K562 (cell line): Measurements from ENCODE around the gene CREB3L1. TPM values are rescaled to one million over a fixed set of nuclear protein-coding genes. Genes with fewer than 3 reads are reported as not detected.

ENCODE experiments used
- ARHGAP35 ChIP-seq: fragments of 450-650 bp; IDR thresholded peaks from 2 replicates; pipeline ENCODE4 v1.6.1; 2018; ENCODE audit not compliant: partially characterized antibody
- ATF2 ChIP-seq: sonication (generic); formaldehyde crosslinking; IDR thresholded peaks from 2 replicates; pipeline ENCODE4 v1.8.1; 2022; ENCODE audit warnings: missing genetic modification reagents
- ATF4 ChIP-seq: fragments of 450-650 bp; formaldehyde crosslinking; IDR thresholded peaks from 2 replicates; pipeline ENCODE4 v1.4.0; 2022; ENCODE audit warnings: mild to moderate bottlenecking, moderate library complexity
- BCOR ChIP-seq: fragments of 450-650 bp; IDR thresholded peaks from 2 replicates; pipeline ENCODE4 v1.6.1; 2016
- BMI1 ChIP-seq: fragments of 150-350 bp; IDR thresholded peaks from 2 replicates; pipeline ENCODE4 v1.6.1; 2014; ENCODE audit warnings: low read length
- BRD4 ChIP-seq: fragments of 200-600 bp; sonication (generic); IDR thresholded peaks from 2 replicates; pipeline ENCODE4 v1.6.1; 2017; ENCODE audit warnings: inconsistent platforms
- CBFA2T2 ChIP-seq: fragments of 450-650 bp; conservative IDR thresholded peaks from 2 replicates; pipeline ENCODE4 v1.6.1; 2017; ENCODE audit warnings: mild to moderate bottlenecking
- CC2D1A ChIP-seq: fragments of 450-650 bp; IDR thresholded peaks from 2 replicates; pipeline ENCODE4 v1.6.1; 2017; ENCODE audit warnings: mild to moderate bottlenecking
- CREB5 ChIP-seq: fragments of 250-450 bp; sonication (Bioruptor Pico); IDR thresholded peaks from 2 replicates; pipeline ENCODE4 v1.5.0; 2020; ENCODE audit warnings: mild to moderate bottlenecking
- CREM ChIP-seq: IDR thresholded peaks from 2 replicates; pipeline ENCODE4 v1.6.1; 2014; ENCODE audit warnings: antibody characterized with exemption, low read depth
- DNMT1 ChIP-seq: fragments of 450-650 bp; IDR thresholded peaks from 2 replicates; pipeline ENCODE4 v1.6.1; 2016; ENCODE audit warnings: antibody characterized with exemption, mild to moderate bottlenecking
- NFIC ChIP-seq: fragments of 450-650 bp; IDR thresholded peaks from 2 replicates; pipeline ENCODE4 v1.6.1; 2017; ENCODE audit warnings: mild to moderate bottlenecking, inconsistent platforms
- SIX5 ChIP-seq, 2 experiments: IDR thresholded peaks; 2 replicates each; pipeline ENCODE4 v1.6.1; 2011; ENCODE audit warnings: low read length in 2 of 2, borderline replicate concordance in 1 of 2, low read depth in 1 of 2, mild to moderate bottlenecking in 1 of 2, moderate library complexity in 1 of 2; ENCODE audit not compliant: insufficient read depth in 1 of 2
- STAT5A ChIP-seq: IDR thresholded peaks from 2 replicates; pipeline ENCODE4 v1.6.1; 2012; ENCODE audit warnings: low read length, inconsistent platforms, borderline replicate concordance
- TOE1 ChIP-seq, 2 experiments: fragments of 450-650 bp in 1 of 2; sonication (generic) in 1 of 2; formaldehyde crosslinking in 1 of 2; IDR thresholded peaks; 2 replicates each; pipeline versions ENCODE4 v1.7.1 to v1.8.0; 2016 to 2022; ENCODE audit warnings: borderline replicate concordance in 2 of 2, mild to moderate bottlenecking in 2 of 2, antibody characterized with exemption in 1 of 2, inconsistent platforms in 1 of 2, low read depth in 1 of 2, missing genetic modification reagents in 1 of 2, moderate library complexity in 1 of 2
- USF2 ChIP-seq: sonication (generic); formaldehyde crosslinking; IDR thresholded peaks from 2 replicates; pipeline ENCODE4 v1.5.0; 2020; ENCODE audit warnings: missing genetic modification reagents
- XRCC4 ChIP-seq: IDR thresholded peaks from one replicate; pipeline ENCODE4 v1.6.1; 2011; ENCODE audit not compliant: insufficient read depth, insufficient read length; ENCODE audit errors: extremely low read depth
- ZNF174 ChIP-seq: fragments of 250-450 bp; sonication (Bioruptor Pico); IDR thresholded peaks from 2 replicates; pipeline ENCODE4 v1.4.0; 2020; ENCODE audit warnings: mild to moderate bottlenecking
- ZNF253 ChIP-seq: fragments of 250-450 bp; sonication (Bioruptor Pico); conservative IDR thresholded peaks from 2 replicates; pipeline ENCODE4 v1.6.1; 2021; ENCODE audit warnings: mild to moderate bottlenecking
- ZNF507 ChIP-seq: conservative IDR thresholded peaks from 2 replicates; pipeline ENCODE4 v1.6.1; 2017; ENCODE audit warnings: missing genetic modification characterization, missing compliant biosample characterization
- polyA plus RNA-seq, 8 experiments: library from polyadenylated mRNA; depleted of rRNA in 4 of 8; stranded (reverse) in 5 of 8; unstranded in 3 of 8; fragments of >200 nt; fragmentation: Nextera tagmentation in 2 of 8; fragmentation: Illumina TruSeq in 1 of 8; extraction: Ambion mirVana in 2 of 8; extraction: Trizol in 1 of 8; gene quantifications; 2 replicates each; pipeline versions ENCODE4 v1.2.1 to v1.2.3, GENCODE V29; 2011 to 2014; ENCODE audit warnings: inconsistent platforms in 1 of 8, missing spikeins in 1 of 8
- total RNA-seq, 7 experiments: library from RNA; depleted of rRNA in 6 of 7; stranded (reverse); fragments of >200 nt in 6 of 7; fragmentation: Illumina TruSeq in 2 of 7; extraction: Trizol in 2 of 7; gene quantifications; 2 replicates each; pipeline versions ENCODE4 v1.2.1 to v1.2.3, GENCODE V29; 2011 to 2021; ENCODE audit warnings: low replicate concordance in 1 of 7
- TF ChIP-seq, protein P1 (sequence below), 2 experiments: fragments of 150-350 bp in 1 of 2; IDR thresholded peaks; 2 replicates each; pipeline ENCODE4 v1.6.1; 2012 to 2016; ENCODE audit warnings: low read depth in 2 of 2, low read length in 2 of 2, mild to moderate bottlenecking in 1 of 2, moderate library complexity in 1 of 2

The CREB3L1 gene
- total and polyA plus RNA-seq, 9 of the 15 experiments (the other 6 are each of a cell fraction or from before 2014, with no cell fraction given): 1.2 to 27.6 (median 3.7) TPM

- TF ChIP-seq, protein P1, sequence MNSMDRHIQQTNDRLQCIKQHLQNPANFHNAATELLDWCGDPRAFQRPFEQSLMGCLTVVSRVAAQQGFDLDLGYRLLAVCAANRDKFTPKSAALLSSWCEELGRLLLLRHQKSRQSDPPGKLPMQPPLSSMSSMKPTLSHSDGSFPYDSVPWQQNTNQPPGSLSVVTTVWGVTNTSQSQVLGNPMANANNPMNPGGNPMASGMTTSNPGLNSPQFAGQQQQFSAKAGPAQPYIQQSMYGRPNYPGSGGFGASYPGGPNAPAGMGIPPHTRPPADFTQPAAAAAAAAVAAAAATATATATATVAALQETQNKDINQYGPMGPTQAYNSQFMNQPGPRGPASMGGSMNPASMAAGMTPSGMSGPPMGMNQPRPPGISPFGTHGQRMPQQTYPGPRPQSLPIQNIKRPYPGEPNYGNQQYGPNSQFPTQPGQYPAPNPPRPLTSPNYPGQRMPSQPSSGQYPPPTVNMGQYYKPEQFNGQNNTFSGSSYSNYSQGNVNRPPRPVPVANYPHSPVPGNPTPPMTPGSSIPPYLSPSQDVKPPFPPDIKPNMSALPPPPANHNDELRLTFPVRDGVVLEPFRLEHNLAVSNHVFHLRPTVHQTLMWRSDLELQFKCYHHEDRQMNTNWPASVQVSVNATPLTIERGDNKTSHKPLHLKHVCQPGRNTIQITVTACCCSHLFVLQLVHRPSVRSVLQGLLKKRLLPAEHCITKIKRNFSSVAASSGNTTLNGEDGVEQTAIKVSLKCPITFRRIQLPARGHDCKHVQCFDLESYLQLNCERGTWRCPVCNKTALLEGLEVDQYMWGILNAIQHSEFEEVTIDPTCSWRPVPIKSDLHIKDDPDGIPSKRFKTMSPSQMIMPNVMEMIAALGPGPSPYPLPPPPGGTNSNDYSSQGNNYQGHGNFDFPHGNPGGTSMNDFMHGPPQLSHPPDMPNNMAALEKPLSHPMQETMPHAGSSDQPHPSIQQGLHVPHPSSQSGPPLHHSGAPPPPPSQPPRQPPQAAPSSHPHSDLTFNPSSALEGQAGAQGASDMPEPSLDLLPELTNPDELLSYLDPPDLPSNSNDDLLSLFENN (IDR thresholded peaks at IDR 0.05; ENCODE audit: low read depth in 2 of 2, low read length in 2 of 2): no peak
- TF ChIP-seq ARHGAP35 (no peak), CREM (peak; percentile 28; the same call in 1 of the 2 replicates), ZNF507 (tag) (no peak), SIX5 (IDR thresholded peaks at IDR 0.05; ENCODE audit: borderline replicate concordance in 1 of 2, insufficient read depth in 1 of 2, low read depth in 1 of 2, low read length in 2 of 2) (no peak), ZNF253 (CRISPR knock-in tag) (no peak), USF2 (CRISPR knock-in tag) (peak; percentile 68), CC2D1A (no peak), NFIC (no peak), ATF2 (no peak), BRD4 (no peak), DNMT1 (no peak), ZNF174 (CRISPR knock-in tag) (no peak), CREB5 (CRISPR knock-in tag) (no peak), STAT5A (no peak), BMI1 (no peak), CBFA2T2 (0 out of 2 replicates have a peak, but pooled peaks have one; percentile 9), BCOR (no peak), XRCC4 (no peak), TOE1 (IDR thresholded peaks at IDR 0.05; ENCODE audit: borderline replicate concordance) (no peak), TOE1 (CRISPR knock-in tag; IDR thresholded peaks at IDR 0.05; ENCODE audit: borderline replicate concordance, low read depth) (no peak), ATF4 (CRISPR knock-in tag) (no peak)
Measured at GRCh38 chr11:46315033-46315738, 37.7 kb downstream of the CREB3L1 start (continued).
